HepG2 (cell line): Measurements from ENCODE around the gene ZNF23. TPM values are rescaled to one million over a fixed set of nuclear protein-coding genes. Genes with fewer than 3 reads are reported as not detected.

Source experiments
- ATF3 ChIP-seq: sonication (generic); formaldehyde crosslinking; IDR thresholded peaks from 2 replicates; pipeline ENCODE4 v1.4.0; 2020; ENCODE audit warnings: missing genetic modification reagents
- JUNB ChIP-seq: sonication (generic); formaldehyde crosslinking; IDR thresholded peaks from 2 replicates; pipeline ENCODE4 v1.8.0; 2022; ENCODE audit warnings: missing genetic modification reagents, mild to moderate bottlenecking, borderline replicate concordance
- KDM2A ChIP-seq: sonication (generic); formaldehyde crosslinking; IDR thresholded peaks from 2 replicates; pipeline ENCODE4 v1.4.0; 2020; ENCODE audit warnings: low read depth, missing genetic modification reagents, borderline replicate concordance
- SKIL ChIP-seq: sonication (generic); formaldehyde crosslinking; IDR thresholded peaks from 2 replicates; pipeline ENCODE4 v1.8.0; 2022; ENCODE audit warnings: missing genetic modification reagents, mild to moderate bottlenecking, moderate library complexity, borderline replicate concordance
- TARDBP ChIP-seq: sonication (generic); formaldehyde crosslinking; IDR thresholded peaks from 2 replicates; pipeline ENCODE4 v1.8.0; 2022; ENCODE audit warnings: mild to moderate bottlenecking, missing genetic modification reagents
- TBP ChIP-seq: sonication (generic); formaldehyde crosslinking; IDR thresholded peaks from 2 replicates; pipeline ENCODE4 v1.5.0; 2020; ENCODE audit warnings: missing genetic modification reagents
- TFDP1 ChIP-seq: IDR thresholded peaks from 2 replicates; pipeline ENCODE4 v1.6.1; 2016; ENCODE audit warnings: missing compliant biosample characterization, missing genetic modification reagents, borderline replicate concordance
- ZBTB38 ChIP-seq: sonication (generic); formaldehyde crosslinking; IDR thresholded peaks from 2 replicates; pipeline ENCODE4 v1.5.1; 2020; ENCODE audit warnings: mild to moderate bottlenecking, missing genetic modification reagents
- ZNF18 ChIP-seq: sonication (generic); formaldehyde crosslinking; IDR thresholded peaks from 2 replicates; pipeline ENCODE4 v1.8.0; 2022; ENCODE audit warnings: mild to moderate bottlenecking, missing genetic modification reagents; ENCODE audit not compliant: insufficient replicate concordance
- ZNF800 ChIP-seq: sonication (generic); formaldehyde crosslinking; IDR thresholded peaks from 2 replicates; pipeline ENCODE4 v1.4.0; 2020; ENCODE audit warnings: missing genetic modification reagents
- ZSCAN5A ChIP-seq: sonication (generic); formaldehyde crosslinking; IDR thresholded peaks from 2 replicates; pipeline ENCODE4 v1.8.0; 2022; ENCODE audit warnings: mild to moderate bottlenecking, missing genetic modification reagents, borderline replicate concordance
- polyA plus RNA-seq, 8 experiments: library from polyadenylated mRNA; depleted of rRNA in 3 of 8; stranded (reverse) in 7 of 8; unstranded in 1 of 8; fragments of >200 nt; fragmentation: Illumina TruSeq in 4 of 8; extraction: Trizol in 4 of 8; gene quantifications; 2 replicates each; pipeline versions ENCODE4 v1.2.1 to v1.2.3, GENCODE V29; 2011 to 2016; ENCODE audit warnings: low read depth in 4 of 8, missing spikeins in 1 of 8, mixed read lengths in 1 of 8; ENCODE audit not compliant: insufficient read depth in 1 of 8
- total RNA-seq, 5 experiments: library from RNA; depleted of rRNA; stranded (reverse); fragments of >200 nt; fragmentation: Illumina TruSeq; extraction: Trizol; gene quantifications; 2 replicates each; pipeline ENCODE4 v1.2.3, GENCODE V29; 2016; ENCODE audit warnings: low read depth in 1 of 5

ZNF23 gene
- total and polyA plus RNA-seq, 2 of the 13 experiments (the other 11 are each of a cell fraction or from before 2014, with no cell fraction given), result 8.6 to 12.2 TPM

GRCh38 chr16:71441348-71442050 lies 20.5 kb downstream of the ZNF23 start (continued):
- TF ChIP-seq TFDP1 (CRISPR knock-in tag), result 0 out of 2 replicates have a peak, but pooled peaks have one; percentile 13
- no peak for TF ChIP-seq TARDBP
- no peak for TF ChIP-seq JUNB (CRISPR knock-in tag)
- no peak for TF ChIP-seq TBP
- TF ChIP-seq ZNF18 (CRISPR knock-in tag), result no peak
- TF ChIP-seq SKIL (CRISPR knock-in tag), result no peak
- TF ChIP-seq ATF3, result no peak
- TF ChIP-seq ZSCAN5A (CRISPR knock-in tag), result no peak
- no peak for TF ChIP-seq ZNF800
- peak; percentile 31; the same call in 1 of the 2 replicates for TF ChIP-seq ZBTB38 (CRISPR knock-in tag)
- peak; percentile 49; the same call in 1 of the 2 replicates for TF ChIP-seq KDM2A (CRISPR knock-in tag)
